Lower lobe of right lung (tissue), 2 donors: ENCODE results near the gene ABRACL. TPM values are rescaled to one million over a fixed set of nuclear protein-coding genes. Genes with fewer than 3 reads are reported as not detected.
"Not testable (repeated sequence)": the region's sequence is repeated elsewhere in the genome, so short reads cannot be mapped to it uniquely, and the experiment has no call there.

Experiments used
- ATAC-seq, 2 donors: fragments of 200-7000 bp; cut with Tn5 transposase; one replicate each; pipeline ENCODE4 v1.9.1; 2020 to 2022; ENCODE audit warnings: mild to moderate bottlenecking in 2 of 2, moderate library complexity in 2 of 2
- DNase-seq: peaks from one replicate; pipeline ENCODE4 v3.0.0-alpha.2; 2020
- H3K27ac ChIP-seq: fragments of 200-600 bp; one replicate; pipeline ENCODE4 v1.8.0; 2022
- H3K27me3 ChIP-seq: fragments of 200-600 bp; one replicate; pipeline ENCODE4 v1.8.0; 2022; ENCODE audit warnings: low read depth
- H3K36me3 ChIP-seq: fragments of 200-600 bp; one replicate; pipeline ENCODE4 v1.8.0; 2022; ENCODE audit warnings: mild to moderate bottlenecking
- H3K4me1 ChIP-seq: fragments of 200-600 bp; one replicate; pipeline ENCODE4 v1.8.0; 2022
- H3K4me3 ChIP-seq: fragments of 200-600 bp; one replicate; pipeline ENCODE4 v1.8.0; 2022; ENCODE audit warnings: mild to moderate bottlenecking
- H3K9me3 ChIP-seq: fragments of 200-600 bp; one replicate; pipeline ENCODE4 v1.8.0; 2022
- CTCF ChIP-seq: fragments of 200-600 bp; IDR thresholded peaks from one replicate; pipeline ENCODE4 v1.8.0; 2022; ENCODE audit warnings: antibody characterized with exemption, mild to moderate bottlenecking
- intact Hi-C: fragments of 100-400 bp; cut with DNase I; formaldehyde crosslinking; loops from one replicate; pipeline ENCODE4 v1.11.0; 2022
- total RNA-seq: library from RNA; stranded (reverse); fragmentation: NEBNext Ultra II Directional; extraction: Animal tissue kit (Norgen Biotek cat#: 25700); gene quantifications from one replicate; pipeline ENCODE4 v1.2.1, GENCODE V29; 2021
- donor health status: DM: no; HTN: yes; CAD: no; lungs with severe emphysema.

Gene ABRACL
- total RNA-seq, 1 donor from 2014 or later, result 42.4 TPM

GRCh38 chr6:138987080-138987642 is 41.4 kb upstream of the ABRACL start:
- Histone ChIP-seq H3K4me3 (peak overlapping the region; percentile 91), H3K4me1 (peaks cover 54% of the 10 kb centered on the region), H3K9me3 (no peaks in the 10 kb centered on the region), H3K27ac (peak overlapping the region; percentile 96), H3K36me3 (no peaks in the 10 kb centered on the region), H3K27me3 (no peaks in the 10 kb centered on the region)
- TF ChIP-seq CTCF, result no peak
- ATAC-seq (peak in 1 of 2 donors; percentile 18), DNase-seq (peak; percentile 64)
- intact Hi-C loops, result loop anchor here (10.0 kb wide), 1 partner anchor 172 kb away; no protein-coding TSS in a partner anchor

GRCh38 chr6:138987643-138988468 is 40.7 kb upstream of the ABRACL start, which contains the start of gene REPS1:
Gene REPS1, minus strand, starts transcription at chr6:138988253. Its CDS starts 571 bp downstream, at chr6:138987682.
- peaks cover 47% of the 10 kb centered on the region for H3K4me1 ChIP-seq
- peak; percentile 98 for TF ChIP-seq CTCF
- peak within 1 kb of the TSS; percentile 91 for H3K4me3 ChIP-seq
- H3K36me3 ChIP-seq, result no peaks in the 10 kb centered on the region
- H3K27ac ChIP-seq, result peak within 1 kb of the TSS; percentile 96
- no peaks in the 10 kb centered on the region for H3K9me3 ChIP-seq
- intact Hi-C loops, result loop anchor here (10.0 kb wide), 1 partner anchor 173 kb away; no protein-coding TSS in a partner anchor
- DNase-seq (peak; percentile 94), ATAC-seq (peak; percentile 98 to 99)
- no peaks in the 10 kb centered on the region for H3K27me3 ChIP-seq

DNA sequence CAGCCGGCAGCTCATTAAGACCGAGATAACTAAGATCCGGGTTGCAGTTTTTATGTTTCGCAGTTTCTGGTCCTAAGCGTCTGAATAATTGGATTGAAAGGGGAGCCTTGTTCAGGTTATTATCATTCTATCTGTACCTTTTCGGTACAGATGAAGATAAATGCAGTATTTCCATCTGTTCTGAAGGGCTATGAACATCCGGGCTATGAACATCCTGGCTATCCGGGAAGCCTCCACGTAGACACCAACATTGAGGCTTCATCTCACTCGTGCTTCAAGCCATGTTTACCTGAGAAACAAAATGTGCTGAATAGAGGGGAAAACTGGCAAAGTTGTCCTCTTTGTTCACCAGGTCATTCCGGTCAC is 40.1 kb upstream of the ABRACL start:
- H3K9me3 ChIP-seq, result no peaks in the 10 kb centered on the region
- intact Hi-C loops, result loop anchor here (10.0 kb wide), 1 partner anchor 174 kb away; no protein-coding TSS in a partner anchor
- H3K27me3 ChIP-seq, result no peaks in the 10 kb centered on the region
- TF ChIP-seq CTCF, result no peak
- ATAC-seq (peak in 1 of 2 donors; percentile 9), DNase-seq (no peak)
- peak overlapping the region; percentile 91 for H3K4me3 ChIP-seq
- H3K36me3 ChIP-seq, result no peaks in the 10 kb centered on the region
- H3K4me1 ChIP-seq, result peaks cover 41% of the 10 kb centered on the region
- H3K27ac ChIP-seq, result peak overlapping the region; percentile 96

- ATAC-seq, result no peak
- intact Hi-C loops, result loop anchor here (10.0 kb wide), 1 partner anchor 175 kb away; no protein-coding TSS in a partner anchor
- no peaks in the 10 kb centered on the region for H3K9me3 ChIP-seq
- H3K36me3 ChIP-seq, result no peaks in the 10 kb centered on the region
- no peaks in the 10 kb centered on the region for H3K27me3 ChIP-seq
- H3K27ac ChIP-seq, result no peak overlapping the region
- no peak for DNase-seq
- TF ChIP-seq CTCF, result no peak
- H3K4me3 ChIP-seq, result no peak overlapping the region
- H3K4me1 ChIP-seq, result peaks cover 36% of the 10 kb centered on the region
These were observed 39.2 kb upstream of the ABRACL start for GRCh38 chr6:138989098-138989983.

- no peak overlapping the region for H3K4me3 ChIP-seq
- DNase-seq, result no peak
- intact Hi-C loops, result no loop called here
- TF ChIP-seq CTCF, result no peak
- H3K4me1 ChIP-seq, result peaks cover 17% of the 10 kb centered on the region
- H3K27me3 ChIP-seq, result no peaks in the 10 kb centered on the region
- no peaks in the 10 kb centered on the region for H3K36me3 ChIP-seq
- ATAC-seq, result no peak
- H3K9me3 ChIP-seq, result no peaks in the 10 kb centered on the region
- no peak overlapping the region for H3K27ac ChIP-seq
These were observed 37.3 kb upstream of the ABRACL start for GRCh38 chr6:138991206-138991605.

DNA sequence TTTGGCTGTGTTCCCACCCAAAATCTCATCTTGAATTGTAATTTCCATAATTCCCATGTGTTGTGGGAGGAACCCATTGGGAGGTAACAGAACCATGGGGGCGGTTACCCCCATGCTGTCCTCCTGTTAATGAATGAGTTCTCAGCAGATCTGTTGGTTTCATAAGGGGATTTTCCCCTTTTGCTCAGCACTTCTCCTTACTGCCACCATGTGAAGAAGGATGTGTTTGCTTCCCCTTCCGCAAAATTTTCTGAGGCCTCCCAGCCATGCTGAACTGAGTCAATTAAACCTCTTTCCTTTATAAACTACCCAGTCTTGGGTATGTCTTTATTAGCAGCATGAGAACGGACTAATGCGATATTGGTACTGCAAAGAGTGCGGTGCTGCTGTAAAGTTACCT is 35.6 kb upstream of the ABRACL start:
- H3K27me3 ChIP-seq, DNase-seq, intact Hi-C loops, ATAC-seq, H3K4me3 ChIP-seq, H3K4me1 ChIP-seq, H3K27ac ChIP-seq, H3K36me3 ChIP-seq, H3K9me3 ChIP-seq: not testable (repeated sequence)

DNA sequence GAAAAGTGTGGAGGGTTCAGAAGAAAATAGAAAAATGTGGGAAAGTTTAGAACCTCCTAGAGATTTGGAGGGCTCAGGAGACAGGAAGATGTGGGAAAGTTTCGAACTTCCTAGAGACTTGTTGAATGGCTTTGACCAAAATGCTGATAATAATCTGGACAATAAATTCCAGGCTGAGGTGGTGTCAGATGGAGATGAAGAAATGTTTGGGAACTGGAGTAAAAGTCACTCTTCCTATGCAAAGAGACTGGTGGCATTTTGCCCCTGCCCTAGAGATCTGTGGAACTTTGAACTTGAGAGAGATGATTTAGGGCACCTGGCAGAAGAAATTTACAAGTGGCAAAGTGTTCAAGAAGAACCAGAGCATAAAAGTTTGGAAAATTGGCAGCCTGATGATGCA is 35.1 kb upstream of the ABRACL start:
- H3K4me1 ChIP-seq, ATAC-seq, H3K9me3 ChIP-seq, H3K36me3 ChIP-seq, H3K4me3 ChIP-seq, intact Hi-C loops, DNase-seq, H3K27ac ChIP-seq, H3K27me3 ChIP-seq: not testable (repeated sequence)
